Choroid plexus epithelial cell (primary cell): Measurements from ENCODE around the gene STEAP3.

ENCODE experiments used
- DNase-seq: peaks from one replicate; pipeline ENCODE4 v3.0.0-alpha.2; 2010; ENCODE audit warnings: low read depth
- H3K4me3 ChIP-seq: 2 replicates; pipeline ENCODE4 v1.5.1; 2011; ENCODE audit warnings: low read depth, mild to moderate bottlenecking, control low read depth, low read length, moderate library complexity
- CTCF ChIP-seq: conservative IDR thresholded peaks from 2 replicates; pipeline ENCODE4 v1.5.1; 2011; ENCODE audit warnings: low read depth, mild to moderate bottlenecking, control low read depth, inconsistent platforms, low read length, moderate library complexity

STEAP3 gene

GRCh38 chr2:119223521-119224390, at the start of gene STEAP3:
TSS of gene STEAP3 (plus strand) at chr2:119223834. CDS start at chr2:119231013, 7,179 bp downstream.
- peak within 1 kb of the TSS; percentile 75 for H3K4me3 ChIP-seq
- DNase-seq: peak; percentile 42
- no peak for TF ChIP-seq CTCF

GRCh38 chr2:119174216-119174992, 49.2 kb upstream of the STEAP3 start:
- no peak overlapping the region for H3K4me3 ChIP-seq
- peak; percentile 85 for TF ChIP-seq CTCF
- DNase-seq: peak; percentile 41

- no peak for DNase-seq
- no peak for TF ChIP-seq CTCF
- H3K4me3 ChIP-seq: no peak overlapping the region
Measured at GRCh38 chr2:119174993-119175347, 48.7 kb upstream of the STEAP3 start.

- TF ChIP-seq CTCF: no peak
- no peak overlapping the region for H3K4me3 ChIP-seq
- DNase-seq: no peak
Measured at GRCh38 chr2:119175517-119175916, 48.1 kb upstream of the STEAP3 start.

GRCh38 chr2:119177171-119177837, 46.3 kb upstream of the STEAP3 start:
- TF ChIP-seq CTCF: no peak
- no peak overlapping the region for H3K4me3 ChIP-seq

GRCh38 chr2:119177838-119178190, 45.8 kb upstream of the STEAP3 start:
- DNase-seq: no peak
- no peak overlapping the region for H3K4me3 ChIP-seq
- no peak for TF ChIP-seq CTCF

More at GRCh38 chr2:119177171-119177837, 46.3 kb upstream of the STEAP3 start:
- no peak for DNase-seq
